ENCODE measurements around the gene PIMREG.

DNA sequence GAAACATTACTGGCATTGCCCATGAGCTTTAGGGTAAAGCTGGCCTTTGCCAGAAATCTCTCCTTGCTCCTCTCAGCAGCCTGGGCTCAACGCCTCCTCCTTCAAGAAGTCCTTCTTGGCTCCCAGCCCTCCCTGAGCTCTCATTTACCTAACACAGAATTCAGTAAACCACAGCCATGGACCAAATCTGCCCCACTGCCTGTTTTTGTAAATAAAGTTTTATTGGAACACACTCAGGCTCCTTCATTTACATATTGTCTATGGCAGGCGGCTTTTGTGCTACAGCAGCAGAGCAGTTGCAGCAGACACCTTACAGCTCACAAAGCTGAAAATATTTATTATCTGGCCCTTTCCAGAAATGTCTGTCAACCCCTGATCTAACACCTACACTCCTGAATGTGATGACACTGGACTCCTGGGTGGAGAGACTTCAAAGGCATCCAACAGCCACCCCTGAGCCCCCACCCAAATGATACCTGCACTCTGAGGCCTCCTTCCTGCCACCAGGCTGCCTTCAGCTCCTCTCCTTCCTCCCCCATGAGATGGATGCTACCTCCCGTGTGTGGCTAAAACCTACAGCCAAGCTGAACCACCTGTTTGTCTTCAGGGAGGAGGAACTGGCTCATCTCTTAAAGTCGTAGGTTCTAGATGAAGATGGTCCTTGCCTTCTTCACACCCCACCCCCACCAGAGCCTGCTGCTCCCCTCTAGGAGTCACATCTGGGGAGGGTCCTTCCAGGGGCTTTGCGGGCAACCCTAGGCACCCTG lies 41.6 kb downstream of the PIMREG start:
- TF ChIP-seq EZH2 (IDR thresholded peaks at IDR 0.05) (no peak), POLR2AphosphoS5 (IDR thresholded peaks at IDR 0.05; ENCODE audit: borderline replicate concordance, low read depth, low read length) (no peak)
